Smooth muscle cell (in vitro differentiated cells): ENCODE measurements around the gene SCAF1. TPM values are rescaled to one million over a fixed set of nuclear protein-coding genes. Genes with fewer than 3 reads are reported as not detected.
"Not testable (repeated sequence)": the region's sequence is repeated elsewhere in the genome, so short reads cannot be mapped to it uniquely, and the experiment has no call there.

Source experiments
- DNase-seq: peaks from one replicate; lab custom pipeline; 2025; ENCODE audit not compliant: unreplicated experiment; lab: John Stamatoyannopoulos, UW
- H2AFZ ChIP-seq: fragments of 200-600 bp; sonication (generic); 2 replicates; pipeline ENCODE4 v1.6.0; 2016; ENCODE audit warnings: antibody characterized with exemption, low read depth, mild to moderate bottlenecking
- H3F3A ChIP-seq: fragments of 200-600 bp; sonication (generic); 2 replicates; pipeline ENCODE4 v1.6.0; 2017; ENCODE audit warnings: antibody characterized with exemption, low read depth
- H3K27ac ChIP-seq: fragments of 200-600 bp; sonication (generic); 2 replicates; pipeline ENCODE4 v1.5.1; 2016; ENCODE audit warnings: low read depth, mild to moderate bottlenecking
- H3K27me3 ChIP-seq: fragments of 200-600 bp; sonication (generic); 2 replicates; pipeline ENCODE4 v1.6.1; 2016; ENCODE audit warnings: low read depth, mild to moderate bottlenecking
- H3K36me3 ChIP-seq: fragments of 200-600 bp; sonication (generic); 2 replicates; pipeline ENCODE4 v1.5.1; 2016; ENCODE audit warnings: low read depth
- H3K4me1 ChIP-seq: fragments of 200-600 bp; sonication (generic); 2 replicates; pipeline ENCODE4 v1.5.1; 2016; ENCODE audit warnings: low read depth
- H3K4me2 ChIP-seq: fragments of 200-600 bp; sonication (generic); 2 replicates; pipeline ENCODE4 v1.6.0; 2016; ENCODE audit warnings: mild to moderate bottlenecking
- H3K4me3 ChIP-seq: fragments of 200-600 bp; sonication (generic); 2 replicates; pipeline ENCODE4 v1.5.1; 2016; ENCODE audit warnings: mild to moderate bottlenecking
- H3K79me2 ChIP-seq: fragments of 200-600 bp; sonication (generic); 2 replicates; pipeline ENCODE4 v1.6.0; 2016; ENCODE audit warnings: low read depth, mild to moderate bottlenecking
- H3K9ac ChIP-seq: fragments of 200-600 bp; sonication (generic); 2 replicates; pipeline ENCODE4 v1.6.0; 2016; ENCODE audit warnings: low read depth
- H3K9me3 ChIP-seq: fragments of 200-600 bp; sonication (generic); replicated peaks from 2 replicates; pipeline ENCODE4 v1.5.1; 2016; ENCODE audit warnings: low read depth
- H4K20me1 ChIP-seq: fragments of 200-600 bp; sonication (generic); 2 replicates; pipeline ENCODE4 v1.6.0; 2016; ENCODE audit warnings: low read depth
- CTCF ChIP-seq: fragments of 200-600 bp; sonication (generic); IDR thresholded peaks from 2 replicates; pipeline ENCODE4 v1.5.1; 2017; ENCODE audit warnings: borderline replicate concordance, mild to moderate bottlenecking, antibody characterized with exemption; ENCODE audit not compliant: insufficient read depth, poor library complexity, severe bottlenecking
- WGBS: methylation state at CpG from one replicate; pipeline ENCODE4 v1.1.7; 2016; ENCODE audit warnings: low lambda C conversion rate; 5-methylcytosine and 5-hydroxymethylcytosine counted together
- polyA plus RNA-seq: library from polyadenylated mRNA; unstranded; fragments of >200 nt; fragmentation: Nextera tagmentation; extraction: Ambion mirVana; gene quantifications from 2 replicates; pipeline ENCODE4 v1.2.1, GENCODE V29; 2016
- total RNA-seq: library from RNA; depleted of rRNA; stranded (reverse); fragments of >200 nt; gene quantifications from 2 replicates; pipeline ENCODE4 v1.2.3, GENCODE V29; 2014

SCAF1 gene
- total and polyA plus RNA-seq, 2 experiments from 2014 or later = 7.9 to 12.1 TPM

- H3K4me3 ChIP-seq = no peak overlapping the region
- no peak for DNase-seq
- H3K9ac ChIP-seq = peak overlapping the region; percentile 54
- H3K36me3 ChIP-seq = no peaks in the 10 kb centered on the region
- peak; percentile 6 for TF ChIP-seq CTCF
- no peaks in the 10 kb centered on the region for H3K4me1 ChIP-seq
- peaks cover 58% of the 10 kb centered on the region for H4K20me1 ChIP-seq
- H3K27me3 ChIP-seq = no peaks in the 10 kb centered on the region
- H2AFZ ChIP-seq = no peak overlapping the region
- H3K27ac ChIP-seq = peak overlapping the region; percentile 94
- H3F3A ChIP-seq = no peaks in the 10 kb centered on the region
- peaks cover 41% of the 10 kb centered on the region for H3K79me2 ChIP-seq
- 44% methylated on average over 19 of the region's 19 CpGs for WGBS
- H3K9me3 ChIP-seq = no peaks in the 10 kb centered on the region
- peak overlapping the region; percentile 51 for H3K4me2 ChIP-seq
Measured at GRCh38 chr19:49614096-49614833, 27.7 kb upstream of the SCAF1 start.

- H3F3A ChIP-seq = no peaks in the 10 kb centered on the region
- peaks cover 26% of the 10 kb centered on the region for H3K79me2 ChIP-seq
Measured at GRCh38 chr19:49615861-49616260, 26.1 kb upstream of the SCAF1 start.

GRCh38 chr19:49616532-49616931 lies 25.5 kb upstream of the SCAF1 start:
- no peak overlapping the region for H2AFZ ChIP-seq
- WGBS = 97% methylated on average over 7 of the region's 7 CpGs
- H3K4me3 ChIP-seq = no peak overlapping the region
- no peak overlapping the region for H3K27ac ChIP-seq
- H3F3A ChIP-seq = no peaks in the 10 kb centered on the region
- no peaks in the 10 kb centered on the region for H3K4me1 ChIP-seq
- no peak overlapping the region for H3K4me2 ChIP-seq
- peaks cover 19% of the 10 kb centered on the region for H3K79me2 ChIP-seq
- DNase-seq = no peak
- no peaks in the 10 kb centered on the region for H3K9me3 ChIP-seq
- TF ChIP-seq CTCF = no peak
- H3K27me3 ChIP-seq = no peaks in the 10 kb centered on the region
- H4K20me1 ChIP-seq = peaks cover 38% of the 10 kb centered on the region
- no peak overlapping the region for H3K9ac ChIP-seq
- no peaks in the 10 kb centered on the region for H3K36me3 ChIP-seq

More at GRCh38 chr19:49615861-49616260, 26.1 kb upstream of the SCAF1 start:
- Histone ChIP-seq H3K4me3 (no peak overlapping the region), H3K4me1 (no peaks in the 10 kb centered on the region), H3K36me3 (no peaks in the 10 kb centered on the region), H3K27me3 (no peaks in the 10 kb centered on the region), H3K9me3 (no peaks in the 10 kb centered on the region), H3K27ac (no peak overlapping the region), H4K20me1 (peaks cover 43% of the 10 kb centered on the region), H3K4me2 (no peak overlapping the region), H3K9ac (no peak overlapping the region), H2AFZ (no peak overlapping the region)
- no peak for TF ChIP-seq CTCF
- 98% methylated on average over 23 of the region's 23 CpGs for WGBS
- no peak for DNase-seq

- peaks cover 37% of the 10 kb centered on the region for H4K20me1 ChIP-seq
Measured at GRCh38 chr19:49616945-49617344, 25.1 kb upstream of the SCAF1 start.

GRCh38 chr19:49617860-49618259 lies 24.1 kb upstream of the SCAF1 start:
- not testable (repeated sequence) for H3K9me3 ChIP-seq
- 98% methylated on average over 13 of the region's 13 CpGs for WGBS

More at GRCh38 chr19:49616945-49617344, 25.1 kb upstream of the SCAF1 start:
- no peak for TF ChIP-seq CTCF
- no peak for DNase-seq
- Histone ChIP-seq H3K36me3 (no peaks in the 10 kb centered on the region), H3K27me3 (no peaks in the 10 kb centered on the region), H3K9me3 (no peaks in the 10 kb centered on the region), H3K4me2 (no peak overlapping the region), H3K4me3 (no peak overlapping the region), H3K4me1 (no peaks in the 10 kb centered on the region), H2AFZ (no peak overlapping the region), H3K79me2 (peaks cover 18% of the 10 kb centered on the region), H3F3A (no peaks in the 10 kb centered on the region), H3K9ac (no peak overlapping the region), H3K27ac (no peak overlapping the region)
- 97% methylated on average over 7 of the region's 7 CpGs for WGBS

More at GRCh38 chr19:49617860-49618259, 24.1 kb upstream of the SCAF1 start:
- not testable (repeated sequence) for H3K4me2 ChIP-seq, H3K79me2 ChIP-seq, H3K4me3 ChIP-seq, H3K36me3 ChIP-seq, H3K27me3 ChIP-seq, H3K9ac ChIP-seq, H3K27ac ChIP-seq, H2AFZ ChIP-seq, H3F3A ChIP-seq, DNase-seq, H3K4me1 ChIP-seq
- peaks cover 28% of the 10 kb centered on the region for H4K20me1 ChIP-seq
